Duodenal mucosa (tissue), 2 donors: ENCODE measurements around the gene TIMMDC1.

Experiments
- H3K27ac ChIP-seq: one replicate; pipeline ENCODE4 v1.7.0; 2013; ENCODE audit warnings: low read depth, low read length
- H3K27me3 ChIP-seq, 2 donors: one replicate each; pipeline ENCODE4 v1.7.0; 2013; ENCODE audit warnings: low read length in 2 of 2, control low read depth in 1 of 2; ENCODE audit not compliant: insufficient read depth in 2 of 2, control insufficient read depth in 1 of 2
- H3K36me3 ChIP-seq, 2 donors: one replicate each; pipeline ENCODE4 v1.7.0; 2013; ENCODE audit warnings: low read length in 2 of 2, control low read depth in 1 of 2; ENCODE audit not compliant: insufficient read depth in 2 of 2, control insufficient read depth in 1 of 2
- H3K4me1 ChIP-seq, 2 donors: one replicate each; pipeline ENCODE4 v1.7.0; 2013; ENCODE audit warnings: low read length in 2 of 2, control low read depth in 1 of 2; ENCODE audit not compliant: insufficient read depth in 2 of 2, control insufficient read depth in 1 of 2
- H3K4me3 ChIP-seq, 2 donors: one replicate each; pipeline ENCODE4 v1.7.0; 2013; ENCODE audit warnings: low read length in 2 of 2, low read depth in 1 of 2
- H3K9ac ChIP-seq, 2 donors: one replicate each; pipeline ENCODE4 v1.7.0; 2013; ENCODE audit warnings: low read length in 2 of 2, low read depth in 1 of 2
- H3K9me3 ChIP-seq, 2 donors: one replicate each; pipeline ENCODE4 v1.7.0; 2013; ENCODE audit warnings: low read length in 2 of 2, control low read depth in 1 of 2; ENCODE audit not compliant: control insufficient read depth in 1 of 2

Gene TIMMDC1

DNA sequence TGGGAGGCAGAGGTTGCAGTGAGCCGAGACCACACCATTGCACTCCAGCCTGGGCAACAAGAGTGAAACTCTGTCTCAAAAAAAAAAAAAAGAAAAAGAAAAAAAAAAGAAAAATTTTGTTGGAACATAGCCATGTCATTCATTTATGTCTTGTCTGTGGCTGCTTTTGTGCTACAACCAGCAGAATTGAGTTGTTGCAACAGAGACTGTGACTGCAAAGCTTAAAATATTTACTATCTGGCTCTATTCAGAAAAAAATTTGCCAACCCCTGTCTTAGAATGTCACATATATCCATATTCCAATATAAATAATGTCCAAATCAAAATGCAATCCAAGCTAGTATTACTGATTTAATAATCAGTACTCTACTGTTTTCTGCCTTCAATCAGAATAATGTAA lies 35.9 kb downstream of the TIMMDC1 start:
- Histone ChIP-seq H3K36me3 (no peaks in the 10 kb centered on the region), H3K9me3 (no peaks in the 10 kb centered on the region), H3K27me3 (no peaks in the 10 kb centered on the region), H3K4me3 (no peak overlapping the region), H3K4me1 (no peaks in the 10 kb centered on the region), H3K27ac (no peak overlapping the region), H3K9ac (no peak overlapping the region)

DNA sequence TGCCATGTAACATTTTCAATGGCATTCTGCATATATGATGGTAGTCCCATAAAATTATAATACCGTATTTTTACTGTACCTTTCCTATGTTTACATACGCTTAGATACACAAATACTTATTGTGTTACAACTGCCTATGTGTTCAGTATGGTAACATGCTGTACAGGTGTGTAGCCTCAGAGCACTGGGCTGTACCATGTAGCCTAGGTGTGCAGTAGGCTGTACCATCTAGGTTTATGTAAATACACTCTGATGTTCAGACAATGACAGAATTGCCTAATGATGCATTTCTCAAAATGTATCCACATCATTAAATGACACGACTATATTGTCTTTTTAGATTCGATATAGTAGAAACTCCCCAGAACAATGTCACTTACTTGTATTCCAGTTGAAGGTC lies 38.4 kb downstream of the TIMMDC1 start:
- H3K4me1 ChIP-seq, result no peaks in the 10 kb centered on the region
- H3K9me3 ChIP-seq, result no peaks in the 10 kb centered on the region
- H3K27ac ChIP-seq, result no peak overlapping the region
- H3K4me3 ChIP-seq, result no peak overlapping the region
- H3K36me3 ChIP-seq, result no peaks in the 10 kb centered on the region
- H3K9ac ChIP-seq, result no peak overlapping the region
- no peaks in the 10 kb centered on the region for H3K27me3 ChIP-seq

DNA sequence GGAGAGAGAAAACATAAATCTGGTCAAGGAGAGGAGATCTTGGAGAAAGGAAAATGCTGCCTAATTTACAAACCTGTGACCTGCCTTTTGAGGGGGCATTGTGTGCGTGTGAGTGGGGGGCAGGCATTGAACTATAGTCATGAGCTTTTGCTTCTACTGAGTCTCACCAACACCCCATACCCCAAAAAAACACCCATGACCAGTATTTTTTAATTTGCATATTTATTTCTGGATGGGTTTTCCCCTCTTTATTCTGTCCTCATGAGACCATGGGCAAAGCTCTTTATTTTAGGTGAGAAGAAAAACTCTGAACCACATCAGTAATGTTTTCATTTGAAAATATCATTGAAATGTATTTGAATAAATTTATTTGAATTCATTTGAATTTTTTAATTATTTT lies 40.4 kb downstream of the TIMMDC1 start:
- no peak overlapping the region for H3K27ac ChIP-seq
- H3K4me1 ChIP-seq, result no peaks in the 10 kb centered on the region
- H3K27me3 ChIP-seq, result no peaks in the 10 kb centered on the region
- H3K9me3 ChIP-seq, result no peaks in the 10 kb centered on the region
- no peak overlapping the region for H3K9ac ChIP-seq
- no peaks in the 10 kb centered on the region for H3K36me3 ChIP-seq
- H3K4me3 ChIP-seq, result no peak overlapping the region

DNA sequence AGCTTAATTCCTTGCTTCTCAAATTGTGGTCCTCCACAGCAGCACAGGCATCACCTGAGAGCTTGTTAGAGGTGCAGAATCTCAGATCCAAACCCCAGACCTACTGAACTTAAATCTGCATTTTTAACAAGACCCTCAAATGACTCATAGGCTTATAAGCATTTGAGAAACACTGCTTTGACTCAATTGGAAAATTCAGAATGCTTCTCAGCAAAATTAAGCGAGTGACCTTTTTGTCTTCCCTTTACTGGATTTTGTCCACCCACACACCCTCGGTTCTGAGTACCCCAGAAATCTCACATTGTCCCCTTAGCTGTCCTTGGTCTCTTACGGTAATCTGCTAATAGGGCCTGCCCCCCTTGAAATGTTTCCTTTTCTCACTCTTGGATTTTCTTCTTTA lies 43.2 kb downstream of the TIMMDC1 start:
- Histone ChIP-seq H3K4me3 (no peak overlapping the region), H3K9me3 (no peaks in the 10 kb centered on the region), H3K9ac (no peak overlapping the region), H3K27ac (no peak overlapping the region), H3K4me1 (no peaks in the 10 kb centered on the region), H3K27me3 (no peaks in the 10 kb centered on the region), H3K36me3 (no peaks in the 10 kb centered on the region)

DNA sequence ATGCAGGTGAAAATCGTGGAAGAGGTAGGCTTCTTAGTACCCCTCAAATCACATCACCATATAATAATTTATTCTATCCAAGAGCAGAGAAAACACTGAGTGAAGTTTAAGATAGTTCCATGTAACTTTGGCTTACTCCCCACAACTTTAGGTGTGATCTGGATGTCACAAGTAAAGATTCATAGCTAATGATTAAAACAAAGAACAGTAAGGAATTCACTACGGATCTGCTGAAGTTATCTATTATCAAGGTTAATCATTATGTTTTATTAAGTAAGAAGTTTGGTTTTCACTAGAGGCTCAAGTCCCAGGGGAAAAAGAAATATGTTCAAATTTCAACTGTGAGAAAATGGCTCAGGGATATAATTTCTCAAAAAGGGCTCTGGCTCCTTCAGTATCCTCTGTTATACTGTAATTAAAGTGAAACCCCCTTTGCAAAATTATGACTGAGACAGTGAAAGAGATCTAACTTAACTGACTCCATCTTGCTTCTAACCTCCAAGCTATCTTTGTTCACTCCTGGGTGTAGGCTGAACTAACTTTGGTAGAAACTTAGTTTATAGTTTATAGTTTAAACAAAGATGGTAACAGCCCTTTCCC lies 43.9 kb downstream of the TIMMDC1 start:
- no peak overlapping the region for H3K9ac ChIP-seq
- no peaks in the 10 kb centered on the region for H3K36me3 ChIP-seq
- H3K27me3 ChIP-seq, result no peaks in the 10 kb centered on the region
- H3K4me1 ChIP-seq, result no peaks in the 10 kb centered on the region
- H3K27ac ChIP-seq, result no peak overlapping the region
- no peak overlapping the region for H3K4me3 ChIP-seq
- no peaks in the 10 kb centered on the region for H3K9me3 ChIP-seq

DNA sequence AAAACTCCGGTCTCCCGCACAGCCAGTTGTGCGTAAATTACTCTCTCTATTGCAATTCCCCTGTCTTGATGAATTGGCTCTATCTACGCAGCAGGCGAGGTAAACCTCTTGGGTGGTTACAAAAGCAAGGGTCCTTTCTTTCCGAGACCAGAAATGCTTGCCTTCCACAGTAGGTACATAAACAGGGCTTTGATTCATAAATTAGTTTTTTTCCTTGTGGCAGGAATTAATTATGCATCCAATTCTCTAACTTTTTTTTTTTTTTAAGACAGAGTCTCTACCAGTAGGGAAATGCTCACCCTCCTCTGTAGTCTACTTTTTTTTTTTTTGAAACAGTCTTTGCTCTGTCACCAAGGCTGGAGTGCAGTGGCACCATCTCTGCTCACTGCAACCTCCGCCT lies 44.8 kb downstream of the TIMMDC1 start:
- H3K9ac ChIP-seq, result no peak overlapping the region
- no peaks in the 10 kb centered on the region for H3K36me3 ChIP-seq
- H3K27ac ChIP-seq, result no peak overlapping the region
- no peaks in the 10 kb centered on the region for H3K27me3 ChIP-seq
- H3K4me1 ChIP-seq, result no peaks in the 10 kb centered on the region
- H3K9me3 ChIP-seq, result no peaks in the 10 kb centered on the region
- H3K4me3 ChIP-seq, result no peak overlapping the region

DNA sequence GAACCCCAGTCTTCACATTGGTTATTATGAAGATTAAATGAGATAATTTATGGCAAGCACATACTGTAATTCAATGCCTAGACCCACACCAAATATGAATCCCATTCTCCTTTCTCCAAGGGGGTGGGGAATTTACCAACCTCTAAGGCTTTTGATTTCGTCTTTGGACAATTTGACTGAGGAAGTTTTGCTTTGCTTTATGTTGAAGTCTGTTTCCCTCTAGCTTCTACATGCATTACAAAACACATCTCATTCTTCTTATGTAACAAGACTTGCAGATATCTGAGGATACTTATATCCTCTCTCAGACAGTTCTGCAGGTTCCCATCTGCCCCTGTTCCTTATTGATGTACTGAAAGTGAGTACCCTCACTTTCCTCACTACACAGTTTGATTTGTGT lies 48.9 kb downstream of the TIMMDC1 start:
- Histone ChIP-seq H3K27me3 (no peaks in the 10 kb centered on the region), H3K9me3 (no peaks in the 10 kb centered on the region), H3K36me3 (no peaks in the 10 kb centered on the region), H3K9ac (no peak overlapping the region), H3K4me3 (no peak overlapping the region), H3K27ac (no peak overlapping the region), H3K4me1 (no peaks in the 10 kb centered on the region)

DNA sequence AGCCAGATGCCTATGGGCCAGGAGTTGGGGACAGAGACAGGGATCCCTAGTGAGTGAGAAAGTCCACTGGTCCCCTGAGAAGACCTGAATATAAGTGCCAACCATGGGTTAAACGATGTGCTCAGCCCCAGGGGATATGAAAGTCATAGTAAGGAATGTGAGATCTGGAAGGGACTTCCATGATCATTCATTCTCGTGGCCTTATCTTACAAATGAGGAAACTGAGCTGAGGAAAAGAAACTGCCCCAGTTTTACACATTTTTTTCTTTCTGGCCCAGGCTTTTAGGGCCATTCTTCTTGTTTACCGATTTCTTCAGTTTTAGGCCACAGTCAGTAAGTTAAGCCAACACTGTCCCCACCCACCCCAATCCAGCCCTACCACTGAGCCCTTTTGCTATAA lies 50.0 kb downstream of the TIMMDC1 start:
- no peaks in the 10 kb centered on the region for H3K27me3 ChIP-seq
- H3K9me3 ChIP-seq, result no peaks in the 10 kb centered on the region
- no peak overlapping the region for H3K9ac ChIP-seq
- no peaks in the 10 kb centered on the region for H3K4me1 ChIP-seq
- no peak overlapping the region for H3K27ac ChIP-seq
- no peak overlapping the region for H3K4me3 ChIP-seq
- no peaks in the 10 kb centered on the region for H3K36me3 ChIP-seq

DNA sequence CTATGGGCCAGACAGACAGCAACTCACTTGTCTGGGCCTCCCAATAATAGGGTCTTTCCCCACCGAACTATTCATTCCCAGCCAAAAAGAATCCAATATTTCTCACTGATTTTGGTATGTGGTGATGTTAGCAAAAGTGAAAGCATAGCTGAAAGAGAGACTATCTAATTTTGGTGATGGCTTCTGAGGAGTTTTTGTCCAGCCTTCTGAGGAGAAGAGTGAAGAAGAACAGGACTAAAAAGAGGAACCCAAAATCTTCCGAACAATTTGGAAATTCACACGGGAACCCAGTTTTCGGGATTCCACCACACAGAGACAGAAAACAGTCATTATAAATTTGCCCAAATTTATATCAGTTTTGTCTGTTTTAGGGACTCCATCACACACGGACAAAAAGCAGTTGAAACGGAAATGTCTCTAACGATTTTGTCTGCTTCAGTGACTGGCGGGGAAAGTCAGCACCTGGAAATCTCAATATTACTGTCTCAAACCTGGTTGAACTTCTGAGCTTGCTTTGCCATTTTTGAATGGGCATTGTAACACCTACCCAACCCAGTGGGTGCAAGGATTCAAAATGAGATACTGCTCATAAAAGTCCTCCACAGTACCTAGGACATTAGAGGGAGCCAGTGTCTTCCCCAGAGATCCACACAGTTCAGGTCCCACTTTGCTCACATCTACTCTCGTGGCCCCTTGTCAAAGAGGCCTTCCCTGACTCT lies 52.0 kb downstream of the TIMMDC1 start:
- Histone ChIP-seq H3K9me3 (no peaks in the 10 kb centered on the region), H3K27ac (no peak overlapping the region), H3K27me3 (no peaks in the 10 kb centered on the region), H3K9ac (no peak overlapping the region), H3K4me3 (no peak overlapping the region), H3K4me1 (no peaks in the 10 kb centered on the region), H3K36me3 (no peaks in the 10 kb centered on the region)

DNA sequence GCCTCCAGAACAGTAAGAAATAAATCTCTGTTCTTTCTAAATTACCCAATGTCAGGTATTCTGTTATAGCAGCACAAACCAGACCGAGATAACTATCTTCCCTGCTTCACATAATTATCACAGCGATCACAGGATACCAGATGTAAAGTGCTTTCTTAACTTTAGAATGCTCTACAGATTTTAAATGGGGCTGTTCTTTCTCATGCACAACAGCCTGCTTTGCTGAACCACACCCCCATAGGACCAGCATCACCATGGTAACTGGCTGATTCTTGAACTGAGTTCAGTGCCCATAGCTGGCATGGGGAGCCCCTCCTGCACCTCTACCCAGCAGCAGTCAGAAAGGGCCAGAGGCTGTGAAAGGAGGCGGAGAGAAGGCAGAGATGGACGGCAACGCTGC lies 53.3 kb downstream of the TIMMDC1 start:
- H3K9me3 ChIP-seq, result no peaks in the 10 kb centered on the region
- H3K9ac ChIP-seq, result no peak overlapping the region
- H3K27me3 ChIP-seq, result no peaks in the 10 kb centered on the region
- no peak overlapping the region for H3K4me3 ChIP-seq
- no peaks in the 10 kb centered on the region for H3K4me1 ChIP-seq
- no peak overlapping the region for H3K27ac ChIP-seq
- no peaks in the 10 kb centered on the region for H3K36me3 ChIP-seq
